A673 (cell line): ENCODE results near the gene ADORA2A. TPM values are rescaled to one million over a fixed set of nuclear protein-coding genes. Genes with fewer than 3 reads are reported as not detected.

Source experiments
- BruUV-seq: library from RNA; stranded (reverse); fragments of 400-500 nt; replicated peaks from 2 replicates; lab custom pipeline; 2021; lab: Mats Ljungman, UMichigan
- CTCF ChIA-PET: fragments of 300-600 bp; sonication (Branson Sonifier 250); formaldehyde crosslinking; loops from one replicate; lab custom pipeline; 2022; ENCODE audit warnings: antibody characterized with exemption; lab: Charles Lee
- POLR2A ChIA-PET: fragments of 300-600 bp; sonication (Branson Sonifier 250); formaldehyde crosslinking; loops from one replicate; lab custom pipeline; 2022; ENCODE audit warnings: antibody characterized with exemption; ENCODE audit not compliant: low non-redundant PET; lab: Charles Lee
- DNase-seq: peaks from one replicate; pipeline ENCODE4 v3.0.0-alpha.2; 2015; ENCODE audit warnings: low spot score
- H3K27ac ChIP-seq: fragments of 200-600 bp; sonication (generic); 2 replicates; pipeline ENCODE4 v1.5.1; 2016; ENCODE audit warnings: mixed run types, low read depth, mild to moderate bottlenecking, mixed read lengths, antibody characterized with exemption, low read length; ENCODE audit not compliant: poor library complexity, severe bottlenecking
- H3K27me3 ChIP-seq: fragments of 200-600 bp; sonication (generic); replicated peaks from 2 replicates; pipeline ENCODE4 v1.6.1; 2017; ENCODE audit warnings: mixed run types, low read depth, mild to moderate bottlenecking, mixed read lengths, antibody characterized with exemption, low read length; ENCODE audit not compliant: insufficient read depth, poor library complexity
- H3K36me3 ChIP-seq: fragments of 200-600 bp; sonication (generic); 2 replicates; pipeline ENCODE4 v1.6.1; 2016; ENCODE audit warnings: mixed run types, mild to moderate bottlenecking, mixed read lengths, antibody characterized with exemption, low read length; ENCODE audit not compliant: insufficient read depth, poor library complexity, severe bottlenecking
- H3K4me1 ChIP-seq: fragments of 200-600 bp; sonication (generic); 2 replicates; pipeline ENCODE4 v1.6.1; 2017; ENCODE audit warnings: mixed run types, mild to moderate bottlenecking, mixed read lengths, antibody characterized with exemption, low read length; ENCODE audit not compliant: insufficient read depth, poor library complexity, severe bottlenecking
- H3K4me3 ChIP-seq: fragments of 200-600 bp; sonication (generic); 2 replicates; pipeline ENCODE4 v1.5.1; 2016; ENCODE audit warnings: low read depth, mixed run types, mild to moderate bottlenecking, mixed read lengths, low read length; ENCODE audit not compliant: poor library complexity, severe bottlenecking
- H3K9me3 ChIP-seq: fragments of 200-600 bp; sonication (generic); 2 replicates; pipeline ENCODE4 v1.6.1; 2016; ENCODE audit warnings: mixed run types, low read depth, mild to moderate bottlenecking, mixed read lengths, antibody characterized with exemption, low read length; ENCODE audit not compliant: poor library complexity, severe bottlenecking
- EZH2 ChIP-seq: fragments of 200-600 bp; sonication (generic); IDR thresholded peaks from 2 replicates; pipeline ENCODE4 v1.6.1; 2017; ENCODE audit warnings: borderline replicate concordance, low read depth, mild to moderate bottlenecking, mixed read lengths, antibody characterized with exemption, low read length; ENCODE audit not compliant: poor library complexity, severe bottlenecking
- intact Hi-C: fragments of 100-400 bp; cut with micrococcal nuclease; formaldehyde crosslinking; loops from one replicate; pipeline ENCODE4 v1.10.0; 2022; ENCODE audit not compliant: unreplicated experiment
- total RNA-seq: library from RNA; stranded (reverse); gene quantifications from 2 replicates; pipeline ENCODE4 v1.2.3, GENCODE V29; 2021
- TF ChIP-seq, protein P1 (sequence below): fragments of 300-800, 200-600 bp; sonication (generic); conservative IDR thresholded peaks from 2 replicates; pipeline ENCODE4 v1.5.1; 2017; ENCODE audit warnings: low read depth, mild to moderate bottlenecking, antibody characterized with exemption, low read length, moderate library complexity, mixed read lengths

Gene ADORA2A
- total RNA-seq, 1 experiment from 2014 or later: 9.6 TPM

- TF ChIP-seq, protein P1, sequence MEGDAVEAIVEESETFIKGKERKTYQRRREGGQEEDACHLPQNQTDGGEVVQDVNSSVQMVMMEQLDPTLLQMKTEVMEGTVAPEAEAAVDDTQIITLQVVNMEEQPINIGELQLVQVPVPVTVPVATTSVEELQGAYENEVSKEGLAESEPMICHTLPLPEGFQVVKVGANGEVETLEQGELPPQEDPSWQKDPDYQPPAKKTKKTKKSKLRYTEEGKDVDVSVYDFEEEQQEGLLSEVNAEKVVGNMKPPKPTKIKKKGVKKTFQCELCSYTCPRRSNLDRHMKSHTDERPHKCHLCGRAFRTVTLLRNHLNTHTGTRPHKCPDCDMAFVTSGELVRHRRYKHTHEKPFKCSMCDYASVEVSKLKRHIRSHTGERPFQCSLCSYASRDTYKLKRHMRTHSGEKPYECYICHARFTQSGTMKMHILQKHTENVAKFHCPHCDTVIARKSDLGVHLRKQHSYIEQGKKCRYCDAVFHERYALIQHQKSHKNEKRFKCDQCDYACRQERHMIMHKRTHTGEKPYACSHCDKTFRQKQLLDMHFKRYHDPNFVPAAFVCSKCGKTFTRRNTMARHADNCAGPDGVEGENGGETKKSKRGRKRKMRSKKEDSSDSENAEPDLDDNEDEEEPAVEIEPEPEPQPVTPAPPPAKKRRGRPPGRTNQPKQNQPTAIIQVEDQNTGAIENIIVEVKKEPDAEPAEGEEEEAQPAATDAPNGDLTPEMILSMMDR: no peak
- TF ChIP-seq EZH2: no peak
- Histone ChIP-seq H3K4me3 (no peak overlapping the region), H3K4me1 (peaks cover 28% of the 10 kb centered on the region), H3K27me3 (no peaks in the 10 kb centered on the region), H3K27ac (no peak overlapping the region), H3K9me3 (no peaks in the 10 kb centered on the region), H3K36me3 (no peaks in the 10 kb centered on the region)
- ChIA-PET POLR2A (no interaction called here), CTCF (no interaction called here)
- intact Hi-C loops: no loop called here
- no peak for DNase-seq
- no TSS peak for BruUV-seq
Measured at GRCh38 chr22:24463071-24463760, 35.8 kb downstream of the ADORA2A start.

DNA sequence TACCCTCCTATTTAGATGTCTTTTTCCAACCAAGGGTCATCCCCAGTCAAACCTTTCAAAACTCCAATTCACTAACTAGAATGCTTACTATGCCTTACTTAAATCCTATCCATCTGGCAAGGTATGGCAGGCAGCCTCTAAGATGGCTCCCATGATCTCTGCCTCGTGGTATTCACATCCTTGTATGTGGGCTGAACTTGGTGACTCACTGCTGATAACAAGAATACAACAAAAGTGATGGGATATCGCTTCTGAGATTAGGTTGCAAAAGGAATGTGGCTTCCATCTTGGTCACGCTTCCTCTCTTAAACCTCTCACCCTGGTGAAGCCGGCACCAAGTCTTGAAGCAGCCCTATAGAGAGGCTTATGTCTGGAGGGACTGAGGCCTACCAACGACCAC lies 38.2 kb downstream of the ADORA2A start:
- POLR2A ChIA-PET: no interaction called here
- H3K4me1 ChIP-seq: peaks cover 18% of the 10 kb centered on the region
- no peaks in the 10 kb centered on the region for H3K27me3 ChIP-seq
- no peak for DNase-seq
- H3K9me3 ChIP-seq: no peaks in the 10 kb centered on the region
- intact Hi-C loops: no loop called here
- BruUV-seq: no TSS peak
- no peak overlapping the region for H3K27ac ChIP-seq
- no peak overlapping the region for H3K4me3 ChIP-seq
- TF ChIP-seq EZH2: no peak
- TF ChIP-seq, protein P1: no peak
- H3K36me3 ChIP-seq: no peaks in the 10 kb centered on the region
- CTCF ChIA-PET: no interaction called here

DNA sequence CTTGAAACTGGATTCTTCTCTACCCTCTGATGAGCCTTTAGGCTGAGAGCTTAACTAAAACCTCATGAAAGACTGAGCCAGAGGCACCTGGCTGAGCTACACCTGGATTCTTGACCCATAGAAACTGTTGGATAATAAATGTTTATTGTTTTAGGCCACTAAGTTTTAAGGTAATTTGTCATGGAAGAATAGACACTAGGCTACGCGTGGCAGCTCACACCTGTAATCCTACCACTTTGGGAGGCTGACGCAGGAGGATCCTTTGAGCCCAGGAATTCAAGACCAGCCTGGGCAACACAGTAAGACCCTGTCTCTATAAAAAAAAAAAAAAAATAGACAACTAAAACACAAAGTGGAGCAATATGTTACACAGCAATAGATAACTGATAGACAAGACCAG lies 38.6 kb downstream of the ADORA2A start:
- H3K9me3 ChIP-seq: no peaks in the 10 kb centered on the region
- CTCF ChIA-PET: no interaction called here
- H3K36me3 ChIP-seq: no peaks in the 10 kb centered on the region
- no peak overlapping the region for H3K27ac ChIP-seq
- no peak for DNase-seq
- TF ChIP-seq, protein P1: no peak
- TF ChIP-seq EZH2: no peak
- intact Hi-C loops: no loop called here
- no TSS peak for BruUV-seq
- H3K4me3 ChIP-seq: no peak overlapping the region
- H3K4me1 ChIP-seq: peaks cover 14% of the 10 kb centered on the region
- POLR2A ChIA-PET: no interaction called here
- no peaks in the 10 kb centered on the region for H3K27me3 ChIP-seq
